SU-DHL-6 (cell line): ENCODE results near the gene CDH13.

Experiments
- H2AFZ ChIP-seq: fragments of 200-600 bp; sonication (generic); 2 replicates; pipeline ENCODE4 v1.6.1; 2014; ENCODE audit warnings: low read depth, mild to moderate bottlenecking, moderate library complexity, mixed read lengths, antibody characterized with exemption, low read length; ENCODE audit not compliant: severe bottlenecking
- H3F3A ChIP-seq: fragments of 200-600 bp; shearing (Covaris generic); 2 replicates; pipeline ENCODE4 v1.6.0; 2016; ENCODE audit warnings: antibody characterized with exemption, mild to moderate bottlenecking; ENCODE audit not compliant: insufficient read depth
- H3K27ac ChIP-seq: fragments of 200-600 bp; sonication (generic); 2 replicates; pipeline ENCODE4 v1.5.1; 2016; ENCODE audit warnings: low read depth, mild to moderate bottlenecking, low read length, moderate library complexity, mixed read lengths
- H3K27me3 ChIP-seq: fragments of 200-600 bp; sonication (generic), shearing (Covaris generic); 2 replicates; pipeline ENCODE4 v1.6.0; 2014; ENCODE audit warnings: mild to moderate bottlenecking, low read length
- H3K36me3 ChIP-seq: fragments of 200-600 bp; sonication (generic); 2 replicates; pipeline ENCODE4 v1.6.1; 2014; ENCODE audit warnings: mild to moderate bottlenecking, low read length, mixed read lengths
- H3K4me2 ChIP-seq: fragments of 300-600, 200-600 bp; shearing (Covaris generic), sonication (generic); 2 replicates; pipeline ENCODE4 v1.6.0; 2014; ENCODE audit warnings: low read length, low read depth, mild to moderate bottlenecking; ENCODE audit not compliant: poor library complexity, severe bottlenecking
- H3K4me3 ChIP-seq: fragments of 200-600 bp; sonication (generic); 2 replicates; pipeline ENCODE4 v1.5.1; 2014; ENCODE audit warnings: antibody characterized with exemption, low read length, mild to moderate bottlenecking, mixed read lengths; ENCODE audit not compliant: insufficient read depth, poor library complexity, severe bottlenecking
- H3K79me2 ChIP-seq: fragments of 200-600 bp; sonication (generic); 2 replicates; pipeline ENCODE4 v1.6.1; 2014; ENCODE audit warnings: mild to moderate bottlenecking, low read length, moderate library complexity; ENCODE audit not compliant: insufficient read depth
- H3K9ac ChIP-seq: fragments of 200-600 bp; sonication (generic); 2 replicates; pipeline ENCODE4 v1.7.0; 2014; ENCODE audit warnings: mild to moderate bottlenecking, low read length
- H3K9me2 ChIP-seq: fragments of 200-600 bp; sonication (generic); replicated peaks from 2 replicates; pipeline ENCODE4 v1.6.1; 2014; ENCODE audit warnings: low read length; ENCODE audit not compliant: insufficient read depth
- H3K9me3 ChIP-seq: fragments of 200-600 bp; sonication (generic); 2 replicates; pipeline ENCODE4 v1.6.1; 2014; ENCODE audit warnings: low read length, mixed read lengths; ENCODE audit not compliant: insufficient read depth
- H4K20me1 ChIP-seq: fragments of 200-600 bp; sonication (generic); 2 replicates; pipeline ENCODE4 v1.6.1; 2014; ENCODE audit warnings: low read depth, mild to moderate bottlenecking, antibody characterized with exemption, low read length, moderate library complexity, mixed read lengths
- CTCF ChIP-seq: fragments of 200-600 bp; sonication (generic); IDR thresholded peaks from one replicate; pipeline ENCODE4 v1.5.1; 2017; ENCODE audit warnings: antibody characterized with exemption, mild to moderate bottlenecking, low read length, moderate library complexity; ENCODE audit not compliant: insufficient read depth, poor library complexity, severe bottlenecking
- EZH2phosphoT487 ChIP-seq: fragments of 200-600 bp; sonication (generic), shearing (Covaris generic); conservative IDR thresholded peaks from 2 replicates; pipeline ENCODE4 v1.6.1; 2018; ENCODE audit warnings: mild to moderate bottlenecking, antibody characterized with exemption, low read length, moderate library complexity, mixed read lengths

Gene CDH13

GRCh38 chr16:83397601-83398291 is 771.0 kb downstream of the CDH13 start:
- H3K9me3 ChIP-seq, result no peaks in the 10 kb centered on the region
- H3K27ac ChIP-seq, result no peak overlapping the region
- no peaks in the 10 kb centered on the region for H3K36me3 ChIP-seq
- H3K27me3 ChIP-seq, result no peaks in the 10 kb centered on the region
- H3K4me2 ChIP-seq, result no peak overlapping the region
- TF ChIP-seq CTCF (no peak), EZH2phosphoT487 (no peak)
- no peaks in the 10 kb centered on the region for H3K79me2 ChIP-seq
- no peaks in the 10 kb centered on the region for H3K9me2 ChIP-seq
- no peaks in the 10 kb centered on the region for H4K20me1 ChIP-seq
- H3K9ac ChIP-seq, result no peak overlapping the region
- no peak overlapping the region for H2AFZ ChIP-seq
- no peaks in the 10 kb centered on the region for H3F3A ChIP-seq
- no peak overlapping the region for H3K4me3 ChIP-seq

- Histone ChIP-seq H3K36me3 (no peaks in the 10 kb centered on the region), H3F3A (no peaks in the 10 kb centered on the region), H4K20me1 (no peaks in the 10 kb centered on the region), H3K27ac (no peak overlapping the region), H3K4me2 (no peak overlapping the region), H3K27me3 (no peaks in the 10 kb centered on the region), H3K4me3 (no peak overlapping the region), H3K9ac (no peak overlapping the region), H3K79me2 (no peaks in the 10 kb centered on the region), H3K9me3 (no peaks in the 10 kb centered on the region), H3K9me2 (no peaks in the 10 kb centered on the region), H2AFZ (no peak overlapping the region)
- TF ChIP-seq EZH2phosphoT487 (no peak), CTCF (no peak)
Measured at GRCh38 chr16:83400234-83400633, 773.5 kb downstream of the CDH13 start.

- no peaks in the 10 kb centered on the region for H3K79me2 ChIP-seq
- H2AFZ ChIP-seq, result no peak overlapping the region
- no peak overlapping the region for H3K27ac ChIP-seq
- H3K27me3 ChIP-seq, result no peaks in the 10 kb centered on the region
- H3K9me3 ChIP-seq, result no peaks in the 10 kb centered on the region
- no peaks in the 10 kb centered on the region for H3F3A ChIP-seq
- H3K4me3 ChIP-seq, result no peak overlapping the region
- no peaks in the 10 kb centered on the region for H3K9me2 ChIP-seq
- no peak overlapping the region for H3K9ac ChIP-seq
- H4K20me1 ChIP-seq, result no peaks in the 10 kb centered on the region
- no peak for TF ChIP-seq EZH2phosphoT487
- TF ChIP-seq CTCF, result no peak
- no peak overlapping the region for H3K4me2 ChIP-seq
- no peaks in the 10 kb centered on the region for H3K36me3 ChIP-seq
Measured at GRCh38 chr16:83402160-83402814, 775.5 kb downstream of the CDH13 start.
